ENCODE results near the gene CD300C.
"Not testable (repeated sequence)": the region's sequence is repeated elsewhere in the genome, so short reads cannot be mapped to it uniquely, and the experiment has no call there.

Gene CD300C

GRCh38 chr17:74573169-74573568, 27.3 kb upstream of the CD300C start:
- no peak overlapping the region for H3K9ac ChIP-seq (ENCODE audit: low read depth, low read length)
- H3K4me1 ChIP-seq (ENCODE audit: control insufficient read depth, insufficient read depth, low read length) = no peaks in the 10 kb centered on the region
- no peaks in the 10 kb centered on the region for H3K36me3 ChIP-seq (ENCODE audit: control insufficient read depth, insufficient read depth, low read length)
- H3K9me3 ChIP-seq (ENCODE audit: control insufficient read depth, insufficient read depth, low read length) = no peaks in the 10 kb centered on the region
- H3K27me3 ChIP-seq (ENCODE audit: control insufficient read depth, insufficient read depth, low read length) = no peaks in the 10 kb centered on the region
- no peak overlapping the region for H3K4me3 ChIP-seq (ENCODE audit: low read depth, low read length)

- Histone ChIP-seq H3K27me3 (ENCODE audit: control insufficient read depth, insufficient read depth, low read length) (no peaks in the 10 kb centered on the region), H3K4me3 (ENCODE audit: low read depth, low read length) (no peak overlapping the region), H3K9me3 (ENCODE audit: control insufficient read depth, insufficient read depth, low read length) (no peaks in the 10 kb centered on the region), H3K36me3 (ENCODE audit: control insufficient read depth, insufficient read depth, low read length) (no peaks in the 10 kb centered on the region), H3K4me1 (ENCODE audit: control insufficient read depth, insufficient read depth, low read length) (no peaks in the 10 kb centered on the region), H3K9ac (ENCODE audit: low read depth, low read length) (no peak overlapping the region)
Observed at GRCh38 chr17:74571621-74572270, 25.8 kb upstream of the CD300C start.

GRCh38 chr17:74569020-74570003, 23.4 kb upstream of the CD300C start:
- Histone ChIP-seq H3K4me1 (ENCODE audit: control insufficient read depth, insufficient read depth, low read length) (no peaks in the 10 kb centered on the region), H3K27me3 (ENCODE audit: control insufficient read depth, insufficient read depth, low read length) (no peaks in the 10 kb centered on the region), H3K9me3 (ENCODE audit: control insufficient read depth, insufficient read depth, low read length) (no peaks in the 10 kb centered on the region), H3K9ac (ENCODE audit: low read depth, low read length) (no peak overlapping the region), H3K4me3 (ENCODE audit: low read depth, low read length) (no peak overlapping the region), H3K36me3 (ENCODE audit: control insufficient read depth, insufficient read depth, low read length) (no peaks in the 10 kb centered on the region)

- H3K4me3 ChIP-seq (ENCODE audit: low read depth, low read length) = no peak overlapping the region
- no peaks in the 10 kb centered on the region for H3K4me1 ChIP-seq (ENCODE audit: control insufficient read depth, insufficient read depth, low read length)
- H3K27me3 ChIP-seq (ENCODE audit: control insufficient read depth, insufficient read depth, low read length) = no peaks in the 10 kb centered on the region
- no peak overlapping the region for H3K9ac ChIP-seq (ENCODE audit: low read depth, low read length)
- no peaks in the 10 kb centered on the region for H3K9me3 ChIP-seq (ENCODE audit: control insufficient read depth, insufficient read depth, low read length)
- no peaks in the 10 kb centered on the region for H3K36me3 ChIP-seq (ENCODE audit: control insufficient read depth, insufficient read depth, low read length)
Observed at GRCh38 chr17:74568106-74568873, 22.4 kb upstream of the CD300C start.

GRCh38 chr17:74567397-74567796, 21.5 kb upstream of the CD300C start, which contains the start of gene CD300H:
Gene CD300H (minus strand): TSS chr17:74567509.
- H3K36me3 ChIP-seq (ENCODE audit: control insufficient read depth, insufficient read depth, low read length) = no peaks in the 10 kb centered on the region
- H3K4me1 ChIP-seq (ENCODE audit: control insufficient read depth, insufficient read depth, low read length) = no peaks in the 10 kb centered on the region
- no peaks in the 10 kb centered on the region for H3K27me3 ChIP-seq (ENCODE audit: control insufficient read depth, insufficient read depth, low read length)
- no peak within 1 kb of the TSS for H3K4me3 ChIP-seq (ENCODE audit: low read depth, low read length)
- H3K9ac ChIP-seq (ENCODE audit: low read depth, low read length) = no peak within 1 kb of the TSS
- H3K9me3 ChIP-seq (ENCODE audit: control insufficient read depth, insufficient read depth, low read length) = no peaks in the 10 kb centered on the region

GRCh38 chr17:74566132-74566753, 20.3 kb upstream of the CD300C start:
- Histone ChIP-seq H3K36me3 (ENCODE audit: control insufficient read depth, insufficient read depth, low read length) (no peaks in the 10 kb centered on the region), H3K27me3 (ENCODE audit: control insufficient read depth, insufficient read depth, low read length) (no peaks in the 10 kb centered on the region), H3K9me3 (ENCODE audit: control insufficient read depth, insufficient read depth, low read length) (no peaks in the 10 kb centered on the region), H3K9ac (ENCODE audit: low read depth, low read length) (no peak overlapping the region), H3K4me1 (ENCODE audit: control insufficient read depth, insufficient read depth, low read length) (no peaks in the 10 kb centered on the region), H3K4me3 (ENCODE audit: low read depth, low read length) (no peak overlapping the region)

- H3K4me3 ChIP-seq (ENCODE audit: low read depth, low read length) = no peak overlapping the region
- no peak overlapping the region for H3K9ac ChIP-seq (ENCODE audit: low read depth, low read length)
- H3K4me1 ChIP-seq (ENCODE audit: control insufficient read depth, insufficient read depth, low read length) = no peaks in the 10 kb centered on the region
- H3K36me3 ChIP-seq (ENCODE audit: control insufficient read depth, insufficient read depth, low read length) = no peaks in the 10 kb centered on the region
- peaks cover 3% of the 10 kb centered on the region for H3K27me3 ChIP-seq (ENCODE audit: control insufficient read depth, insufficient read depth, low read length)
- H3K9me3 ChIP-seq (ENCODE audit: control insufficient read depth, insufficient read depth, low read length) = no peaks in the 10 kb centered on the region
Observed at GRCh38 chr17:74565126-74565525, 19.2 kb upstream of the CD300C start.

GRCh38 chr17:74563358-74563757, 17.4 kb upstream of the CD300C start:
- Histone ChIP-seq H3K9ac (ENCODE audit: low read depth, low read length) (no peak overlapping the region), H3K36me3 (ENCODE audit: control insufficient read depth, insufficient read depth, low read length) (no peaks in the 10 kb centered on the region), H3K4me1 (ENCODE audit: control insufficient read depth, insufficient read depth, low read length) (no peaks in the 10 kb centered on the region), H3K4me3 (ENCODE audit: low read depth, low read length) (no peak overlapping the region), H3K27me3 (ENCODE audit: control insufficient read depth, insufficient read depth, low read length) (peaks cover 3% of the 10 kb centered on the region), H3K9me3 (ENCODE audit: control insufficient read depth, insufficient read depth, low read length) (no peaks in the 10 kb centered on the region)

- no peak overlapping the region for H3K4me3 ChIP-seq (ENCODE audit: low read depth, low read length)
- H3K27me3 ChIP-seq (ENCODE audit: control insufficient read depth, insufficient read depth, low read length) = peaks cover 11% of the 10 kb centered on the region
- H3K9me3 ChIP-seq (ENCODE audit: control insufficient read depth, insufficient read depth, low read length) = peaks cover 4% of the 10 kb centered on the region
- no peak overlapping the region for H3K9ac ChIP-seq (ENCODE audit: low read depth, low read length)
- no peaks in the 10 kb centered on the region for H3K36me3 ChIP-seq (ENCODE audit: control insufficient read depth, insufficient read depth, low read length)
- no peaks in the 10 kb centered on the region for H3K4me1 ChIP-seq (ENCODE audit: control insufficient read depth, insufficient read depth, low read length)
Observed at GRCh38 chr17:74561586-74561985, 15.7 kb upstream of the CD300C start.

GRCh38 chr17:74558882-74559519, 13.1 kb upstream of the CD300C start:
- Histone ChIP-seq H3K27me3 (ENCODE audit: control insufficient read depth, insufficient read depth, low read length) (peaks cover 11% of the 10 kb centered on the region), H3K36me3 (ENCODE audit: control insufficient read depth, insufficient read depth, low read length) (no peaks in the 10 kb centered on the region), H3K9me3 (ENCODE audit: control insufficient read depth, insufficient read depth, low read length) (peaks cover 4% of the 10 kb centered on the region), H3K4me1 (ENCODE audit: control insufficient read depth, insufficient read depth, low read length) (no peaks in the 10 kb centered on the region), H3K4me3 (ENCODE audit: low read depth, low read length) (no peak overlapping the region), H3K9ac (ENCODE audit: low read depth, low read length) (no peak overlapping the region)

- H3K27me3 ChIP-seq (ENCODE audit: control insufficient read depth, insufficient read depth, low read length) = peaks cover 11% of the 10 kb centered on the region
- H3K36me3 ChIP-seq (ENCODE audit: control insufficient read depth, insufficient read depth, low read length); H3K9me3 ChIP-seq (ENCODE audit: control insufficient read depth, insufficient read depth, low read length); H3K4me1 ChIP-seq (ENCODE audit: control insufficient read depth, insufficient read depth, low read length); H3K9ac ChIP-seq (ENCODE audit: low read depth, low read length); H3K4me3 ChIP-seq (ENCODE audit: low read depth, low read length): not testable (repeated sequence)
Observed at GRCh38 chr17:74558402-74558801, 12.5 kb upstream of the CD300C start.
